ENCODE measurements around the gene PPP3CA.

DNA sequence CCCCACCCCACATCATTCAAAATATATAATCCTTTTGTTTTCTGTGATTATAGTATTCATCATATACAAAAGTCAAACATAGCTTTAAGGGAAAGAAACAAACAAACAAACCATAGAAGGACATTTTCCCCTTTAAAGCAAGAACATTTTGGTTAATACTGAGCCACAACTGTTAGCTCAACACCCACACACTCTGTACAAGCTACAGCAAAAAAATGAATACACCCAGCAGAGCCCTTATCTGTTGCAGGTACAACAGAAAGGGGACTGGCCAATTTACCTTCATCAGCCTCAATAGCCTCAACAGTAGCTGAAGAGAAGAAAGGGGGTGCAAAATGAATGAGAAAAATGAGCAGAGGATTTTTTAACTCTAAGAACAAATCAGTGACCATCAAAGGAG, 318.4 kb downstream of the PPP3CA start:
- TF ChIP-seq, protein P1, sequence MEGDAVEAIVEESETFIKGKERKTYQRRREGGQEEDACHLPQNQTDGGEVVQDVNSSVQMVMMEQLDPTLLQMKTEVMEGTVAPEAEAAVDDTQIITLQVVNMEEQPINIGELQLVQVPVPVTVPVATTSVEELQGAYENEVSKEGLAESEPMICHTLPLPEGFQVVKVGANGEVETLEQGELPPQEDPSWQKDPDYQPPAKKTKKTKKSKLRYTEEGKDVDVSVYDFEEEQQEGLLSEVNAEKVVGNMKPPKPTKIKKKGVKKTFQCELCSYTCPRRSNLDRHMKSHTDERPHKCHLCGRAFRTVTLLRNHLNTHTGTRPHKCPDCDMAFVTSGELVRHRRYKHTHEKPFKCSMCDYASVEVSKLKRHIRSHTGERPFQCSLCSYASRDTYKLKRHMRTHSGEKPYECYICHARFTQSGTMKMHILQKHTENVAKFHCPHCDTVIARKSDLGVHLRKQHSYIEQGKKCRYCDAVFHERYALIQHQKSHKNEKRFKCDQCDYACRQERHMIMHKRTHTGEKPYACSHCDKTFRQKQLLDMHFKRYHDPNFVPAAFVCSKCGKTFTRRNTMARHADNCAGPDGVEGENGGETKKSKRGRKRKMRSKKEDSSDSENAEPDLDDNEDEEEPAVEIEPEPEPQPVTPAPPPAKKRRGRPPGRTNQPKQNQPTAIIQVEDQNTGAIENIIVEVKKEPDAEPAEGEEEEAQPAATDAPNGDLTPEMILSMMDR (IDR thresholded peaks at IDR 0.05), result no peak
- TF ChIP-seq EZH2phosphoT487 (IDR thresholded peaks at IDR 0.05) (no peak), EZH2 (IDR thresholded peaks at IDR 0.05) (no peak)

All from neural progenitor cell (in vitro differentiated cells).